SHP77 (cell line): Measurements from ENCODE around the gene TRIP10.
"Not testable (repeated sequence)": the region's sequence is repeated elsewhere in the genome, so short reads cannot be mapped to it uniquely, and the experiment has no call there.

Experiments used
- DNase-seq, 2 experiments: peaks; one replicate each; lab custom pipeline; 2025; lab: John Stamatoyannopoulos, UW

TRIP10 gene

GRCh38 chr19:6743714-6744380 lies 4.4 kb downstream of the TRIP10 start:
- no peak for DNase-seq

GRCh38 chr19:6744381-6745301 lies 5.2 kb downstream of the TRIP10 start:
- no peak for DNase-seq

GRCh38 chr19:6745965-6746364 lies 6.5 kb downstream of the TRIP10 start:
- no peak for DNase-seq

GRCh38 chr19:6748543-6748942 lies 9.1 kb downstream of the TRIP10 start:
- not testable (repeated sequence) for DNase-seq

- no peak for DNase-seq
These were observed 10.6 kb downstream of the TRIP10 start for GRCh38 chr19:6750062-6750461.

- DNase-seq, result no peak
These were observed 11.7 kb downstream of the TRIP10 start for GRCh38 chr19:6751189-6751588.

GRCh38 chr19:6752256-6753177 lies 13.0 kb downstream of the TRIP10 start:
- no peak for DNase-seq

- no peak for DNase-seq
These were observed 13.9 kb downstream of the TRIP10 start for GRCh38 chr19:6753178-6754031.

GRCh38 chr19:6754136-6754535 lies 14.7 kb downstream of the TRIP10 start:
- DNase-seq, result no peak

- DNase-seq, result no peak
These were observed 15.4 kb downstream of the TRIP10 start for GRCh38 chr19:6754653-6755463.

GRCh38 chr19:6760606-6761005 lies 21.1 kb downstream of the TRIP10 start:
- DNase-seq, result no peak

- no peak for DNase-seq
These were observed 21.7 kb downstream of the TRIP10 start for GRCh38 chr19:6761053-6761676.

- DNase-seq, result not testable (repeated sequence)
These were observed 22.8 kb downstream of the TRIP10 start for GRCh38 chr19:6762253-6762797.

- DNase-seq, result no peak
These were observed 26.4 kb downstream of the TRIP10 start for GRCh38 chr19:6765738-6766356.

- DNase-seq, result no peak
These were observed 27.0 kb downstream of the TRIP10 start for GRCh38 chr19:6766357-6767080.

- no peak for DNase-seq
These were observed 27.5 kb downstream of the TRIP10 start for GRCh38 chr19:6767081-6767356.

GRCh38 chr19:6767357-6768235 lies 28.1 kb downstream of the TRIP10 start, which contains the start of gene SH2D3A:
Gene SH2D3A, minus strand, starts transcription at chr19:6767435. Its CDS starts 3,687 bp downstream, at chr19:6763748.
- DNase-seq, result peak in 1 of 2 experiments; percentile 16
